Mesendoderm (in vitro differentiated cells): ENCODE measurements around the gene KRTAP12-1.
"Not testable (repeated sequence)": the region's sequence is repeated elsewhere in the genome, so short reads cannot be mapped to it uniquely, and the experiment has no call there.

Experiments used
- DNase-seq: peaks from one replicate; pipeline ENCODE4 v3.0.0; 2013
- H2AK5ac ChIP-seq: 2 replicates; pipeline ENCODE4 v1.6.1; 2013; ENCODE audit warnings: low read length, inconsistent platforms
- H2BK120ac ChIP-seq: 2 replicates; pipeline ENCODE4 v1.6.1; 2013; ENCODE audit warnings: low read depth, mild to moderate bottlenecking, low read length, moderate library complexity, mixed read lengths
- H2BK15ac ChIP-seq: replicated peaks from 2 replicates; pipeline ENCODE4 v1.6.1; 2013; ENCODE audit warnings: low read depth, mild to moderate bottlenecking, moderate library complexity
- H2BK5ac ChIP-seq: 2 replicates; pipeline ENCODE4 v1.6.1; 2013; ENCODE audit warnings: low read length, inconsistent platforms
- H3K18ac ChIP-seq: 2 replicates; pipeline ENCODE4 v1.6.1; 2013; ENCODE audit warnings: mild to moderate bottlenecking, low read length, mixed read lengths
- H3K23ac ChIP-seq: one replicate; pipeline ENCODE4 v1.6.1; 2013; ENCODE audit warnings: low read length
- H3K27ac ChIP-seq: 2 replicates; pipeline ENCODE4 v1.5.1; 2013; ENCODE audit warnings: low read depth, mild to moderate bottlenecking, inconsistent platforms, low read length, moderate library complexity
- H3K27me3 ChIP-seq: 2 replicates; pipeline ENCODE4 v1.6.1; 2013; ENCODE audit warnings: low read length, control low read depth, mild to moderate bottlenecking, inconsistent platforms; ENCODE audit not compliant: insufficient read depth, poor library complexity
- H3K36me3 ChIP-seq: 2 replicates; pipeline ENCODE4 v1.6.1; 2013; ENCODE audit warnings: low read length, inconsistent platforms; ENCODE audit not compliant: control insufficient read depth, insufficient read depth
- H3K4ac ChIP-seq: one replicate; pipeline ENCODE4 v1.6.1; 2013; ENCODE audit warnings: low read depth, mild to moderate bottlenecking, low read length, moderate library complexity
- H3K4me1 ChIP-seq: 2 replicates; pipeline ENCODE4 v1.6.1; 2013; ENCODE audit warnings: low read depth, low read length, inconsistent platforms; ENCODE audit not compliant: control insufficient read depth
- H3K4me2 ChIP-seq: 2 replicates; pipeline ENCODE4 v1.6.1; 2013; ENCODE audit warnings: low read length
- H3K4me3 ChIP-seq: 2 replicates; pipeline ENCODE4 v1.5.1; 2013; ENCODE audit warnings: mild to moderate bottlenecking, low read length
- H3K56ac ChIP-seq: one replicate; pipeline ENCODE4 v1.6.1; 2013; ENCODE audit warnings: low read length
- H3K79me1 ChIP-seq: 2 replicates; pipeline ENCODE4 v1.6.1; 2013; ENCODE audit warnings: low read length, inconsistent platforms
- H3K79me2 ChIP-seq: 2 replicates; pipeline ENCODE4 v1.6.1; 2013; ENCODE audit warnings: mild to moderate bottlenecking, low read length; ENCODE audit not compliant: control insufficient read depth, insufficient read depth
- H3K9ac ChIP-seq: 2 replicates; pipeline ENCODE4 v1.6.1; 2013; ENCODE audit warnings: low read length, inconsistent platforms
- H4K5ac ChIP-seq: one replicate; pipeline ENCODE4 v1.6.1; 2013; ENCODE audit warnings: low read length
- H4K8ac ChIP-seq: one replicate; pipeline ENCODE4 v1.6.1; 2013; ENCODE audit warnings: low read depth, mild to moderate bottlenecking, control low read depth, low read length, moderate library complexity
- WGBS: extraction: QIAGEN DNeasy Blood & Tissue Kit; methylation state at CpG from one replicate; pipeline ENCODE4 v1.1.7; 2013; ENCODE audit warnings: low lambda C conversion rate, missing lambda C conversion rate; ENCODE audit not compliant: insufficient coverage; ENCODE audit errors: extremely low coverage; 5-methylcytosine and 5-hydroxymethylcytosine counted together

The KRTAP12-1 gene

DNA sequence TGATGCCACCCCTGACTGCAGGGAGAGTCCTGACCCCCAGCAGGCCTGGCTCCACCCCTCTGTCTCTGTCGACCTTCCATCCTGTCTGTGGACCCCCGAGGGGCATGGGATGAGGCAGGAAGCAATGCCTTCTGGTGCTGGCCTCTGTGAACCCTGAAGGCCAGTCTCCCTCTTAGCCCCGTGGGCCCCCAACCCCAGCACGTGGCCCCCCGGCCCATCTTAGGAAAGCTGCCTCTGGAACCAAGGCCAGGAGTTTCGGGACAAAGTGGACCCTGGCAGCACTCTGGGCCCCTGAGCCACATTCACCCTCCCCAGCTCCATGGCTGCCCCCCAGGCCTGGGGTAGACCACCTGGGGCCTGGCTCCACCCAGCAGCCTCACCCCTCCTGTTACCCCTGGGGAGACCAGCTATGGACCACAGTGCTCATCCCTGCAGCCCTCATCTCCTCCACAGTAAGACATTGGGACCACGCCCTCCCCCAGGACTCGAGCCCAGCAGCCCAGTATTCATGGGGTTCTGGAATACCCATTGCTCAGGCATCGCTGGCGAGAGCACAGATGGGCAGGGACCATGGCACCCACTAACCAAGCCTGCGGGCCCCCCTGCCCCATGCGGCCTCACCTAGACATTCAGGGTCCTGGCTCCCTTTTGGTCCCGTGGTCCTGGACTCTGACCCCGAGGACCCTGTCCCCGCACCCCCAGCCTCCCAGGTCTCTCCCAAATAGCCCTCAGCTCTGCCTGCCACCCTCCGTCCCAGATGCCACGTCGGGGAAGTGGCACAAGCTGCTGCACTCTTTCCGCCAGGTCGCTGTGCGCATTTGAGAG lies 43.2 kb downstream of the KRTAP12-1 start:
- not testable (repeated sequence) for DNase-seq, H3K56ac ChIP-seq, H3K4me3 ChIP-seq, H2BK15ac ChIP-seq, H3K36me3 ChIP-seq, H3K27me3 ChIP-seq, H3K18ac ChIP-seq, H3K23ac ChIP-seq, H4K8ac ChIP-seq, H3K79me1 ChIP-seq, H3K4ac ChIP-seq, H3K9ac ChIP-seq, H3K27ac ChIP-seq, H3K79me2 ChIP-seq, H3K4me2 ChIP-seq, H3K4me1 ChIP-seq, H2BK5ac ChIP-seq, H2BK120ac ChIP-seq, H2AK5ac ChIP-seq, H4K5ac ChIP-seq
- WGBS = no CpG with 5 or more reads among the region's 21 CpGs

DNA sequence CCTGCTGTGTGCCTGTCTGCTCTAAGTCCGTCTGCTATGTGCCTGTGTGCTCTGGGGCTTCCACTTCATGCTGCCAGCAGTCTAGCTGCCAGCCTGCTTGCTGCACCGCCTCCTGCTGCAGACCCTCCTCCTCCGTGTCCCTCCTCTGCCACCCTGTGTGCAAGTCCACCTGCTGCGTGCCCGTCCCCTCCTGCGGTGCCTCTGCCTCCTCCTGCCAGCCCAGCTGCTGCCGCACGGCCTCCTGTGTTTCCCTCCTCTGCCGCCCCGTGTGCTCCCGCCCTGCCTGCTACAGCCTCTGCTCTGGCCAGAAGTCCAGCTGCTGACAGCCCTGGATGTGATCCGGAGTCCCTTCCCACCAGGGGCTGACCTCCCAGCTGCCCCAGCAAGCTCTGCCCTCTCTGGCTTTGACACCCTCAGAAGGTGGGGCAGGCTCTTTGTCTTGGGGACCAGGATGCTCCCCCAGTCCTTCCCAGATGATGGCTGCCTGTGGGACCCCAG lies 44.1 kb downstream of the KRTAP12-1 start:
- H3K4ac ChIP-seq, H3K4me1 ChIP-seq, H3K4me2 ChIP-seq, H3K4me3 ChIP-seq, H2AK5ac ChIP-seq, H2BK15ac ChIP-seq, H4K5ac ChIP-seq, H3K18ac ChIP-seq, H4K8ac ChIP-seq, H3K9ac ChIP-seq, H3K27ac ChIP-seq, H2BK120ac ChIP-seq, H3K56ac ChIP-seq, H3K27me3 ChIP-seq, H2BK5ac ChIP-seq, H3K23ac ChIP-seq, DNase-seq, H3K79me1 ChIP-seq, H3K79me2 ChIP-seq, H3K36me3 ChIP-seq: not testable (repeated sequence)
- no CpG with 5 or more reads among the region's 12 CpGs for WGBS

GRCh38 chr21:44637018-44637850 lies 44.7 kb downstream of the KRTAP12-1 start, which contains the start of gene KRTAP10-10:
TSS of gene KRTAP10-10 (plus strand) at chr21:44637356. CDS start at chr21:44637418, 62 bp downstream.
- no peak within 1 kb of the TSS for H3K27ac ChIP-seq
- no peak within 1 kb of the TSS for H3K4ac ChIP-seq
- H4K8ac ChIP-seq = no peak within 1 kb of the TSS
- no peak within 1 kb of the TSS for H3K18ac ChIP-seq
- H3K4me3 ChIP-seq = no peak within 1 kb of the TSS
- no peak within 1 kb of the TSS for H2BK120ac ChIP-seq
- no peaks in the 10 kb centered on the region for H3K27me3 ChIP-seq
- no peak within 1 kb of the TSS for H3K4me2 ChIP-seq
- no peak within 1 kb of the TSS for H4K5ac ChIP-seq
- H3K79me1 ChIP-seq = no peaks in the 10 kb centered on the region
- no peak within 1 kb of the TSS for H3K9ac ChIP-seq
- H3K79me2 ChIP-seq = no peaks in the 10 kb centered on the region
- DNase-seq = no peak
- H3K23ac ChIP-seq = no peak within 1 kb of the TSS
- H3K56ac ChIP-seq = no peak within 1 kb of the TSS
- WGBS = no CpG with 5 or more reads among the region's 21 CpGs
- H2BK5ac ChIP-seq = no peak within 1 kb of the TSS
- no peaks in the 10 kb centered on the region for H3K36me3 ChIP-seq
- no peak within 1 kb of the TSS for H2BK15ac ChIP-seq
- no peaks in the 10 kb centered on the region for H3K4me1 ChIP-seq
- no peak within 1 kb of the TSS for H2AK5ac ChIP-seq

GRCh38 chr21:44636209-44637017 lies 45.5 kb downstream of the KRTAP12-1 start:
- no peak overlapping the region for H3K27ac ChIP-seq
- H2BK120ac ChIP-seq = no peak overlapping the region
- H2AK5ac ChIP-seq = no peak overlapping the region
- H3K18ac ChIP-seq = no peak overlapping the region
- no peaks in the 10 kb centered on the region for H3K4me1 ChIP-seq
- H3K79me1 ChIP-seq = no peaks in the 10 kb centered on the region
- H3K9ac ChIP-seq = no peak overlapping the region
- H3K79me2 ChIP-seq = no peaks in the 10 kb centered on the region
- no peak for DNase-seq
- H3K27me3 ChIP-seq = no peaks in the 10 kb centered on the region
- no peak overlapping the region for H2BK5ac ChIP-seq
- no peaks in the 10 kb centered on the region for H3K36me3 ChIP-seq
- no peak overlapping the region for H4K5ac ChIP-seq
- H3K56ac ChIP-seq = no peak overlapping the region
- no peak overlapping the region for H3K4me2 ChIP-seq
- no peak overlapping the region for H3K4ac ChIP-seq
- no peak overlapping the region for H4K8ac ChIP-seq
- H3K4me3 ChIP-seq = no peak overlapping the region
- H2BK15ac ChIP-seq = no peak overlapping the region
- WGBS = no CpG with 5 or more reads among the region's 15 CpGs
- H3K23ac ChIP-seq = no peak overlapping the region

DNA sequence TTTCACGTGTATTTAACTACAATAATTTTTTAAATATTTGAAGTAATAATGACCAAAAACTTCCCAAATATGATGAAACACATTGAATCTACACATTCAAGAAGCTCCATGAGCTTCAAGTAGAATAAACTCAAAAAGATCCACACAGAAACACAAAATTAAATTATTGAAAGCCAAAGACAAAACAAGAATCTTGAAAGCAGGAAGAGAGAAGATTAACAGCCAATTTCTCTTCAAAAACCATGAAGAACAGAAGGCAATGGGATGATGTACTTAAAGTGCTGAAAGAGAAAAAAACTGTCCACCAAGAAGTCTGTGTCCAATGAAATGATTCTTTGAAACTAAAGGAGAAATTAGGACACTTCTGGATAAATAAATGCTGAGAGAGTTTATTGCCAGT lies 49.9 kb downstream of the KRTAP12-1 start:
- no peaks in the 10 kb centered on the region for H3K4me1 ChIP-seq
- no peak for DNase-seq
- H3K79me1 ChIP-seq = no peaks in the 10 kb centered on the region
- no CpG with 5 or more reads among the region's 1 CpG for WGBS
- H2BK15ac ChIP-seq = no peak overlapping the region
- H3K27me3 ChIP-seq = no peaks in the 10 kb centered on the region
- no peak overlapping the region for H3K56ac ChIP-seq
- no peak overlapping the region for H3K27ac ChIP-seq
- no peak overlapping the region for H3K18ac ChIP-seq
- no peak overlapping the region for H4K8ac ChIP-seq
- H4K5ac ChIP-seq = no peak overlapping the region
- H3K79me2 ChIP-seq = no peaks in the 10 kb centered on the region
- no peak overlapping the region for H3K23ac ChIP-seq
- no peaks in the 10 kb centered on the region for H3K36me3 ChIP-seq
- no peak overlapping the region for H2BK120ac ChIP-seq
- H3K4me2 ChIP-seq = no peak overlapping the region
- no peak overlapping the region for H2AK5ac ChIP-seq
- no peak overlapping the region for H3K4me3 ChIP-seq
- no peak overlapping the region for H3K4ac ChIP-seq
- no peak overlapping the region for H3K9ac ChIP-seq
- no peak overlapping the region for H2BK5ac ChIP-seq
